ENCODE measurements around the gene CDC42EP3. TPM values are rescaled to one million over a fixed set of nuclear protein-coding genes. Genes with fewer than 3 reads are reported as not detected.
A peak's percentile ranks its signal among the peaks of the same experiment; 100 is the strongest.

Gene CDC42EP3
- total RNA-seq: 3.2 and 9.6 TPM in 2 replicates

GRCh38 chr2:37671009-37671815 is at the start of gene CDC42EP3:
Gene CDC42EP3, minus strand, starts transcription at chr2:37671642. Its CDS starts 25,055 bp downstream, at chr2:37646587.
- peak; percentile 55 to 71 for DNase-seq (ENCODE audit: low read depth in 2 of 2)

- DNase-seq (ENCODE audit: low read depth in 2 of 2): no peak
Observed at GRCh38 chr2:37721201-37721560, 49.7 kb upstream of the CDC42EP3 start.

GRCh38 chr2:37720533-37721200 is 49.2 kb upstream of the CDC42EP3 start:
- DNase-seq (ENCODE audit: low read depth in 2 of 2): peak in 1 of 2 donors; percentile 94

- no peak for DNase-seq (ENCODE audit: low read depth in 2 of 2)
Observed at GRCh38 chr2:37718515-37719161, 47.2 kb upstream of the CDC42EP3 start.

- peak in 1 of 2 donors; percentile 66 for DNase-seq (ENCODE audit: low read depth in 2 of 2)
Observed at GRCh38 chr2:37713258-37713700, 41.8 kb upstream of the CDC42EP3 start.

GRCh38 chr2:37711831-37712230 is 40.4 kb upstream of the CDC42EP3 start:
- DNase-seq (ENCODE audit: low read depth in 2 of 2): no peak

- peak in 1 of 2 donors; percentile 67 for DNase-seq (ENCODE audit: low read depth in 2 of 2)
Observed at GRCh38 chr2:37711308-37711731, 39.9 kb upstream of the CDC42EP3 start.

- no peak for DNase-seq (ENCODE audit: low read depth in 2 of 2)
Observed at GRCh38 chr2:37709111-37709510, 37.7 kb upstream of the CDC42EP3 start.

- DNase-seq (ENCODE audit: low read depth in 2 of 2): no peak
Observed at GRCh38 chr2:37708146-37708545, 36.7 kb upstream of the CDC42EP3 start.

- DNase-seq (ENCODE audit: low read depth in 2 of 2): no peak
Observed at GRCh38 chr2:37707393-37707792, 36.0 kb upstream of the CDC42EP3 start.

- no peak for DNase-seq (ENCODE audit: low read depth in 2 of 2)
Observed at GRCh38 chr2:37706334-37707183, 35.1 kb upstream of the CDC42EP3 start.

- DNase-seq (ENCODE audit: low read depth in 2 of 2): no peak
Observed at GRCh38 chr2:37705191-37705590, 33.7 kb upstream of the CDC42EP3 start.

- DNase-seq (ENCODE audit: low read depth in 2 of 2): peak; percentile 29 to 57
Observed at GRCh38 chr2:37698931-37699481, 27.6 kb upstream of the CDC42EP3 start.

GRCh38 chr2:37695336-37695735 is 23.9 kb upstream of the CDC42EP3 start:
- DNase-seq (ENCODE audit: low read depth in 2 of 2): no peak

GRCh38 chr2:37692711-37693110 is 21.3 kb upstream of the CDC42EP3 start:
- DNase-seq (ENCODE audit: low read depth in 2 of 2): no peak

- no peak for DNase-seq (ENCODE audit: low read depth in 2 of 2)
Observed at GRCh38 chr2:37689751-37690150, 18.3 kb upstream of the CDC42EP3 start.

GRCh38 chr2:37688771-37689468 is 17.5 kb upstream of the CDC42EP3 start:
- DNase-seq (ENCODE audit: low read depth in 2 of 2): peak; percentile 21 to 68

- DNase-seq (ENCODE audit: low read depth in 2 of 2): no peak
Observed at GRCh38 chr2:37686792-37687526, 15.5 kb upstream of the CDC42EP3 start.

GRCh38 chr2:37684809-37685208 is 13.4 kb upstream of the CDC42EP3 start:
- DNase-seq (ENCODE audit: low read depth in 2 of 2): no peak

All from lung microvascular endothelial cell (primary cell).